ENCODE measurements around the gene CRACR2A.
A peak's percentile ranks its signal among the peaks of the same experiment; 100 is the strongest.

The CRACR2A gene

GRCh38 chr12:3752741-3753486 lies at the start of gene CRACR2A:
Gene CRACR2A (minus strand): TSS chr12:3753109. CDS start chr12:3696999, 56,110 bp downstream.
- DNase-seq (ENCODE audit: low read depth in 2 of 2), result peak; percentile 80 to 84

- no peak for DNase-seq (ENCODE audit: low read depth in 2 of 2)
Observed at GRCh38 chr12:3797531-3798048, 44.7 kb upstream of the CRACR2A start.

- no peak for DNase-seq (ENCODE audit: low read depth in 2 of 2)
Observed at GRCh38 chr12:3795492-3796133, 42.7 kb upstream of the CRACR2A start.

GRCh38 chr12:3795066-3795465 lies 42.2 kb upstream of the CRACR2A start:
- DNase-seq (ENCODE audit: low read depth in 2 of 2), result no peak

- no peak for DNase-seq (ENCODE audit: low read depth in 2 of 2)
Observed at GRCh38 chr12:3792623-3793288, 39.8 kb upstream of the CRACR2A start.

- DNase-seq (ENCODE audit: low read depth in 2 of 2), result no peak
Observed at GRCh38 chr12:3791256-3791874, 38.5 kb upstream of the CRACR2A start.

- DNase-seq (ENCODE audit: low read depth in 2 of 2), result no peak
Observed at GRCh38 chr12:3790642-3791041, 37.7 kb upstream of the CRACR2A start.

GRCh38 chr12:3789838-3790237 lies 36.9 kb upstream of the CRACR2A start:
- no peak for DNase-seq (ENCODE audit: low read depth in 2 of 2)

GRCh38 chr12:3777206-3777809 lies 24.4 kb upstream of the CRACR2A start:
- DNase-seq (ENCODE audit: low read depth in 2 of 2), result no peak

- DNase-seq (ENCODE audit: low read depth in 2 of 2), result no peak
Observed at GRCh38 chr12:3775385-3776035, 22.6 kb upstream of the CRACR2A start.

- no peak for DNase-seq (ENCODE audit: low read depth in 2 of 2)
Observed at GRCh38 chr12:3772380-3772779, 19.5 kb upstream of the CRACR2A start.

- no peak for DNase-seq (ENCODE audit: low read depth in 2 of 2)
Observed at GRCh38 chr12:3771853-3772252, 18.9 kb upstream of the CRACR2A start.

- DNase-seq (ENCODE audit: low read depth in 2 of 2), result no peak
Observed at GRCh38 chr12:3770891-3771290, 18.0 kb upstream of the CRACR2A start.

GRCh38 chr12:3768911-3769447 lies 16.1 kb upstream of the CRACR2A start:
- no peak for DNase-seq (ENCODE audit: low read depth in 2 of 2)

GRCh38 chr12:3761116-3761735 lies 8.3 kb upstream of the CRACR2A start:
- no peak for DNase-seq (ENCODE audit: low read depth in 2 of 2)

GRCh38 chr12:3759878-3760277 lies 7.0 kb upstream of the CRACR2A start:
- DNase-seq (ENCODE audit: low read depth in 2 of 2), result no peak

- no peak for DNase-seq (ENCODE audit: low read depth in 2 of 2)
Observed at GRCh38 chr12:3757261-3757660, 4.4 kb upstream of the CRACR2A start.

- no peak for DNase-seq (ENCODE audit: low read depth in 2 of 2)
Observed at GRCh38 chr12:3755898-3756297, 3.0 kb upstream of the CRACR2A start.

- DNase-seq (ENCODE audit: low read depth in 2 of 2), result no peak
Observed at GRCh38 chr12:3753544-3754284, 805 bp upstream of the CRACR2A start.
